ENCODE data around the gene ATRN.

Gene ATRN

GRCh38 chr20:3646067-3646440, 175.2 kb downstream of the ATRN start:
- Histone ChIP-seq H3K79me2 (ENCODE audit: insufficient read depth, low read length) (no peaks in the 10 kb centered on the region), H3K27me3 (ENCODE audit: insufficient read depth, low read length, poor library complexity, severe bottlenecking) (no peaks in the 10 kb centered on the region), H3K9ac (ENCODE audit: low read depth, low read length, poor library complexity, severe bottlenecking) (no peak overlapping the region), H3K9me2 (replicated peaks; ENCODE audit: low read depth, low read length) (no peaks in the 10 kb centered on the region), H4K20me1 (ENCODE audit: insufficient read depth, low read length, poor library complexity, severe bottlenecking) (no peaks in the 10 kb centered on the region), H3F3A (ENCODE audit: low read depth) (no peaks in the 10 kb centered on the region), H3K4me3 (ENCODE audit: low read length, poor library complexity, severe bottlenecking) (no peak overlapping the region), H2AFZ (ENCODE audit: low read length) (no peak overlapping the region), H3K9me3 (ENCODE audit: insufficient read depth, low read depth, low read length) (no peaks in the 10 kb centered on the region), H3K36me3 (ENCODE audit: insufficient read depth, low read length) (no peaks in the 10 kb centered on the region), H3K4me2 (ENCODE audit: low read depth, low read length, poor library complexity, severe bottlenecking) (no peak overlapping the region), H3K4me1 (ENCODE audit: insufficient read depth, low read length, poor library complexity, severe bottlenecking) (no peaks in the 10 kb centered on the region)
- TF ChIP-seq EZH2phosphoT487 (IDR thresholded peaks at IDR 0.05; ENCODE audit: borderline replicate concordance) (no peak), CTCF (conservative IDR thresholded peaks at IDR 0.05; ENCODE audit: low read length) (no peak)

- Histone ChIP-seq H3K27me3 (ENCODE audit: insufficient read depth, low read length, poor library complexity, severe bottlenecking) (no peaks in the 10 kb centered on the region), H3K36me3 (ENCODE audit: insufficient read depth, low read length) (no peaks in the 10 kb centered on the region), H3K4me3 (ENCODE audit: low read length, poor library complexity, severe bottlenecking) (no peak overlapping the region), H3K9me3 (ENCODE audit: insufficient read depth, low read depth, low read length) (no peaks in the 10 kb centered on the region), H4K20me1 (ENCODE audit: insufficient read depth, low read length, poor library complexity, severe bottlenecking) (no peaks in the 10 kb centered on the region), H3K9me2 (replicated peaks; ENCODE audit: low read depth, low read length) (no peaks in the 10 kb centered on the region), H3K4me1 (ENCODE audit: insufficient read depth, low read length, poor library complexity, severe bottlenecking) (no peaks in the 10 kb centered on the region), H2AFZ (ENCODE audit: low read length) (no peak overlapping the region), H3K4me2 (ENCODE audit: low read depth, low read length, poor library complexity, severe bottlenecking) (no peak overlapping the region), H3K9ac (ENCODE audit: low read depth, low read length, poor library complexity, severe bottlenecking) (no peak overlapping the region), H3K79me2 (ENCODE audit: insufficient read depth, low read length) (no peaks in the 10 kb centered on the region), H3F3A (ENCODE audit: low read depth) (no peaks in the 10 kb centered on the region)
- TF ChIP-seq EZH2phosphoT487 (IDR thresholded peaks at IDR 0.05; ENCODE audit: borderline replicate concordance) = no peak
- TF ChIP-seq CTCF (conservative IDR thresholded peaks at IDR 0.05; ENCODE audit: low read length) = no peak
These were observed 175.8 kb downstream of the ATRN start for GRCh38 chr20:3646651-3647050.

GRCh38 chr20:3647473-3647872, 176.7 kb downstream of the ATRN start:
- Histone ChIP-seq H3K9me2 (replicated peaks; ENCODE audit: low read depth, low read length) (no peaks in the 10 kb centered on the region), H2AFZ (ENCODE audit: low read length) (no peak overlapping the region), H4K20me1 (ENCODE audit: insufficient read depth, low read length, poor library complexity, severe bottlenecking) (no peaks in the 10 kb centered on the region), H3K9me3 (ENCODE audit: insufficient read depth, low read depth, low read length) (no peaks in the 10 kb centered on the region), H3F3A (ENCODE audit: low read depth) (no peaks in the 10 kb centered on the region), H3K9ac (ENCODE audit: low read depth, low read length, poor library complexity, severe bottlenecking) (no peak overlapping the region), H3K4me1 (ENCODE audit: insufficient read depth, low read length, poor library complexity, severe bottlenecking) (peaks cover under 1% of the 10 kb centered on the region), H3K79me2 (ENCODE audit: insufficient read depth, low read length) (no peaks in the 10 kb centered on the region), H3K4me2 (ENCODE audit: low read depth, low read length, poor library complexity, severe bottlenecking) (no peak overlapping the region), H3K27me3 (ENCODE audit: insufficient read depth, low read length, poor library complexity, severe bottlenecking) (no peaks in the 10 kb centered on the region), H3K36me3 (ENCODE audit: insufficient read depth, low read length) (no peaks in the 10 kb centered on the region), H3K4me3 (ENCODE audit: low read length, poor library complexity, severe bottlenecking) (no peak overlapping the region)
- TF ChIP-seq EZH2phosphoT487 (IDR thresholded peaks at IDR 0.05; ENCODE audit: borderline replicate concordance) (no peak), CTCF (conservative IDR thresholded peaks at IDR 0.05; ENCODE audit: low read length) (no peak)

Measured in Loucy (cell line).